Bone marrow (tissue), 2 donors: ENCODE measurements around the gene CD320.

Experiments used
- DNase-seq, 2 donors: peaks; one replicate each; lab custom pipeline; 2025; lab: John Stamatoyannopoulos, UW

Gene CD320

DNA sequence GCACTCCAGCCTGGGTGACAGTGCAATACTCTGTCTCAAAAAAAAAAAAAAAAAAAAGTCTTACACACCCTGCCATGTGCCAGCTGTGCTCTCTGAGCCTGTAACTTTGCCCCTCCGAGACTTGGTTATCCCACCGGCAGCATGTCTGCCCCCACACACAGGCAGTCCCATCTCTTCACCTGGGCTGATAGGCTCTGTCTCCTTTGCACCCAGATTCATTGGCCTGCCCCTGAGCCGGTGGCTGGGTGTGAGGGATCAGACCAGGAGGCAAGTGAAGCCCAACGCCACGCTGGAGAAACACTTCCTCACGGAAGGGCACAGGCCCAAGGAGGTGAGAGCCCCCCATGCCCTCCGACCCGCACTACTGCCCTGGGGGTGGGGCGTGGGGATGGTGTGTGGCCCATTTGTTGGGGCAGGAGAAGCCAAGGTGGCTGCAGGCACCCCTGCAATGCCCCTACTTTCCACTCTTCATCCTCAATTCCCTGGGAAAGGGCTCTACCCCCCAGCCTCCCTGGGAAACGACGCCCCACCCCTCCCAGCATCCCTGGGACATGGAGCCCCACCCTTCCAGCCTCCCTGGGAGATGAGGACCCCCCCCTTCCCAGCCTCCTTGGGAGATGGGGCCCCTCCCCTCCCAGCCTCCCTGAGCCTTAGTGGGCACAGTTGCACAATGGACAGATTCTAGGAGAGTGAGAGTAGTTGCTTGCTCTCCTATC, 53.7 kb downstream of the CD320 start:
- no peak for DNase-seq

- DNase-seq = no peak
These were observed 54.5 kb downstream of the CD320 start for GRCh38 chr19:8253678-8254077.

DNA sequence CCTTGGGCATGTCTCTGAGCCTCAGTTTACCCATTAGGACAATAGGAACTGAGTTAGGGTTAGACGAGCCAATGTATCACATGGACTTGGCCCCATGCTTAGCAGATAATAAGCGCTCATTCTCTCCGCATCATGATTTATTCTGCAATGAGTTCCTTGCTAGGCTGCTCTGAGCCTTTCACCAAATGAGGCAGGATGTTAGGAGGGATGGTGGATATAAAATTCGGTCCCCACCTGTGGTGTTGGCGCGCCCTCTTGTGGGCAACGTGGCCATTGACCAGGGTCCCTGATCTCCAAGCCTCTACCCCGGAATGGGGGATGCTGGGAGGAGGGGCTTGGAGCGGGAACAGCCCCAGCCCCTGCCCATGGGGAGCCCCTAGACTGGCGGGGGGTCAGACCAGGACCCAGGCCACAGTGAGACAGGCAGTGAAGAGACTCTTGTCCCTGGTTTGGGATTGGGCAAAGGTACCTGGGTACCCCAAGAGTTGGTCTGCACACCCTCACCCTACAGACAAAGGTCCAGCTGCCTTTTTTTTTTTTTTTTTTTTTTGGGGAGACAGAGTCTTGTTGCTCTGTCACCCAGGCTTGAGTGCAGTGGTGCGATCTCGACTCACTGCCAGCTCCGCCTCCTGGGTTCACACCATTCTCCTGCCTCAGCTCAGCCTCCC, 55.1 kb downstream of the CD320 start:
- DNase-seq = peak; percentile 53 to 57
